HCT116 (cell line): ENCODE data around the gene SLCO4A1.

ENCODE experiments used
- CBX3 ChIP-seq: IDR thresholded peaks from 2 replicates; pipeline ENCODE4 v1.6.1; 2012; ENCODE audit warnings: low read depth
- CEBPB ChIP-seq: IDR thresholded peaks from 2 replicates; pipeline ENCODE4 v1.6.1; 2012; ENCODE audit warnings: low read depth
- EGR1 ChIP-seq: IDR thresholded peaks from 2 replicates; pipeline ENCODE4 v1.6.1; 2012; ENCODE audit warnings: low read depth
- EZH2 ChIP-seq: fragments of 200-600 bp; sonication (generic); IDR thresholded peaks from 2 replicates; pipeline ENCODE4 v1.6.1; 2017; ENCODE audit warnings: antibody characterized with exemption, mixed run types
- POLR2A ChIP-seq: IDR thresholded peaks from 2 replicates; pipeline ENCODE4 v1.7.0; 2011; ENCODE audit warnings: borderline replicate concordance; ENCODE audit not compliant: insufficient read depth, insufficient read length; ENCODE audit errors: extremely low read depth
- RAD21 ChIP-seq: IDR thresholded peaks from 2 replicates; pipeline ENCODE4 v1.6.1; 2012; ENCODE audit warnings: low read depth, mild to moderate bottlenecking
- TCF7L2 ChIP-seq: IDR thresholded peaks from 2 replicates; pipeline ENCODE4 v1.7.0; 2011; ENCODE audit warnings: borderline replicate concordance, inconsistent platforms; ENCODE audit not compliant: insufficient read depth, insufficient read length; ENCODE audit errors: extremely low read depth
- YY1 ChIP-seq: IDR thresholded peaks from 2 replicates; pipeline ENCODE4 v1.6.1; 2011; ENCODE audit warnings: low read length, low read depth, moderate library complexity, mild to moderate bottlenecking; ENCODE audit not compliant: insufficient replicate concordance; ENCODE audit errors: extremely low read depth
- TF ChIP-seq, protein P1 (sequence below), 3 experiments: fragments of 200-600 bp in 1 of 3; sonication (generic) in 1 of 3; IDR thresholded peaks in 2 of 3; conservative IDR thresholded peaks in 1 of 3; 2 replicates each; pipeline ENCODE4 v1.5.1; 2012 to 2017; ENCODE audit warnings: low read depth in 2 of 3, low read length in 2 of 3, antibody characterized with exemption in 1 of 3, borderline replicate concordance in 1 of 3, control low read depth in 1 of 3, mild to moderate bottlenecking in 1 of 3, mixed read lengths in 1 of 3, mixed run types in 1 of 3, moderate library complexity in 1 of 3; ENCODE audit not compliant: insufficient read depth in 1 of 3
- TF ChIP-seq, protein P2 (sequence below): IDR thresholded peaks from 2 replicates; pipeline ENCODE4 v1.6.1; 2012

GRCh38 chr20:62593616-62594015 is 48.7 kb upstream of the SLCO4A1 start:
- TF ChIP-seq, protein P1, sequence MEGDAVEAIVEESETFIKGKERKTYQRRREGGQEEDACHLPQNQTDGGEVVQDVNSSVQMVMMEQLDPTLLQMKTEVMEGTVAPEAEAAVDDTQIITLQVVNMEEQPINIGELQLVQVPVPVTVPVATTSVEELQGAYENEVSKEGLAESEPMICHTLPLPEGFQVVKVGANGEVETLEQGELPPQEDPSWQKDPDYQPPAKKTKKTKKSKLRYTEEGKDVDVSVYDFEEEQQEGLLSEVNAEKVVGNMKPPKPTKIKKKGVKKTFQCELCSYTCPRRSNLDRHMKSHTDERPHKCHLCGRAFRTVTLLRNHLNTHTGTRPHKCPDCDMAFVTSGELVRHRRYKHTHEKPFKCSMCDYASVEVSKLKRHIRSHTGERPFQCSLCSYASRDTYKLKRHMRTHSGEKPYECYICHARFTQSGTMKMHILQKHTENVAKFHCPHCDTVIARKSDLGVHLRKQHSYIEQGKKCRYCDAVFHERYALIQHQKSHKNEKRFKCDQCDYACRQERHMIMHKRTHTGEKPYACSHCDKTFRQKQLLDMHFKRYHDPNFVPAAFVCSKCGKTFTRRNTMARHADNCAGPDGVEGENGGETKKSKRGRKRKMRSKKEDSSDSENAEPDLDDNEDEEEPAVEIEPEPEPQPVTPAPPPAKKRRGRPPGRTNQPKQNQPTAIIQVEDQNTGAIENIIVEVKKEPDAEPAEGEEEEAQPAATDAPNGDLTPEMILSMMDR (IDR thresholded peaks at IDR 0.05 in 2 of 3, conservative IDR thresholded peaks at IDR 0.05 in 1 of 3; ENCODE audit: borderline replicate concordance in 1 of 3, insufficient read depth in 1 of 3, low read depth in 2 of 3, low read length in 2 of 3): no peak
- TF ChIP-seq POLR2A: no peak
- TF ChIP-seq, protein P2, sequence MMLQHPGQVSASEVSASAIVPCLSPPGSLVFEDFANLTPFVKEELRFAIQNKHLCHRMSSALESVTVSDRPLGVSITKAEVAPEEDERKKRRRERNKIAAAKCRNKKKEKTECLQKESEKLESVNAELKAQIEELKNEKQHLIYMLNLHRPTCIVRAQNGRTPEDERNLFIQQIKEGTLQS: no peak
- no peak for TF ChIP-seq EZH2
- no peak for TF ChIP-seq TCF7L2
- TF ChIP-seq YY1: no peak
- no peak for TF ChIP-seq CEBPB
- TF ChIP-seq CBX3: no peak
- TF ChIP-seq RAD21: no peak
- no peak for TF ChIP-seq EGR1
